WTC11 (cell line): ENCODE measurements around the gene PLEKHB1. TPM values are rescaled to one million over a fixed set of nuclear protein-coding genes. Genes with fewer than 3 reads are reported as not detected.

Source experiments
- ATAC-seq: fragments of 200-7000 bp; cut with Tn5 transposase; 2 replicates; pipeline ENCODE4 v1.10.0; 2021; ENCODE audit warnings: mild to moderate bottlenecking, moderate library complexity
- CTCF ChIA-PET: fragments of 300-600 bp; sonication (Branson Sonifier 250); formaldehyde crosslinking; loops from one replicate; lab custom pipeline; 2021; ENCODE audit warnings: antibody characterized with exemption; lab: Charles Lee
- POLR2A ChIA-PET: fragments of 350-600 bp; sonication (Branson Sonifier 250); formaldehyde crosslinking; loops from one replicate; lab custom pipeline; 2021; ENCODE audit warnings: antibody characterized with exemption; lab: Charles Lee
- DNase-seq: peaks from one replicate; pipeline ENCODE4 v3.0.0; 2021; ENCODE audit warnings: low spot score
- H3K27ac Mint-ChIP-seq: 2 replicates; pipeline ENCODE4 v1.8.0; 2021; ENCODE audit warnings: mixed read lengths
- H3K27me3 Mint-ChIP-seq: 2 replicates; pipeline ENCODE4 v1.8.0; 2021; ENCODE audit warnings: low read depth, mild to moderate bottlenecking, moderate library complexity, mixed read lengths
- H3K36me3 Mint-ChIP-seq: 2 replicates; pipeline ENCODE4 v1.8.0; 2021; ENCODE audit warnings: mixed read lengths
- H3K4me1 Mint-ChIP-seq: 2 replicates; pipeline ENCODE4 v1.8.0; 2022; ENCODE audit warnings: mixed read lengths
- H3K4me3 Mint-ChIP-seq: 2 replicates; pipeline ENCODE4 v1.8.0; 2021; ENCODE audit warnings: mild to moderate bottlenecking, moderate library complexity, mixed read lengths
- H3K9me3 Mint-ChIP-seq: 2 replicates; pipeline ENCODE4 v1.8.0; 2021; ENCODE audit warnings: mixed read lengths
- ATF3 ChIP-seq: sonication (generic); formaldehyde crosslinking; conservative IDR thresholded peaks from 2 replicates; pipeline ENCODE4 v1.8.1; 2022; ENCODE audit warnings: mild to moderate bottlenecking, missing genetic modification reagents
- ATF6 ChIP-seq: sonication (generic); formaldehyde crosslinking; IDR thresholded peaks from 2 replicates; pipeline ENCODE4 v1.8.1; 2023; ENCODE audit warnings: mild to moderate bottlenecking, missing genetic modification reagents
- CREB1 ChIP-seq: sonication (generic); formaldehyde crosslinking; IDR thresholded peaks from 2 replicates; pipeline ENCODE4 v1.8.0; 2023; ENCODE audit warnings: mild to moderate bottlenecking, missing genetic modification reagents
- E2F4 ChIP-seq: sonication (generic); formaldehyde crosslinking; IDR thresholded peaks from 2 replicates; pipeline ENCODE4 v1.8.1; 2022; ENCODE audit warnings: low read depth, mild to moderate bottlenecking, moderate library complexity, missing genetic modification reagents, borderline replicate concordance
- ELF4 ChIP-seq: sonication (generic); formaldehyde crosslinking; IDR thresholded peaks from 2 replicates; pipeline ENCODE4 v1.8.1; 2022; ENCODE audit warnings: low read depth, mild to moderate bottlenecking, moderate library complexity, missing genetic modification reagents
- FOXP1 ChIP-seq: sonication (generic); formaldehyde crosslinking; IDR thresholded peaks from 2 replicates; pipeline ENCODE4 v1.8.0; 2022; ENCODE audit warnings: missing genetic modification reagents, mild to moderate bottlenecking, moderate library complexity, borderline replicate concordance
- HMGXB4 ChIP-seq: sonication (generic); formaldehyde crosslinking; IDR thresholded peaks from 2 replicates; pipeline ENCODE4 v1.8.1; 2023; ENCODE audit warnings: mild to moderate bottlenecking, moderate library complexity, missing genetic modification reagents
- IRF2 ChIP-seq: sonication (generic); formaldehyde crosslinking; IDR thresholded peaks from 2 replicates; pipeline ENCODE4 v1.8.0; 2022; ENCODE audit warnings: low read depth, missing genetic modification reagents, borderline replicate concordance
- JAZF1 ChIP-seq: fragments of 250-450 bp; sonication (Bioruptor Pico); IDR thresholded peaks from 2 replicates; pipeline ENCODE4 v1.9.0; 2021; ENCODE audit warnings: moderate library complexity, mild to moderate bottlenecking, inconsistent platforms
- NFATC4 ChIP-seq: fragments of 250-450 bp; sonication (Bioruptor Pico); IDR thresholded peaks from 2 replicates; pipeline ENCODE4 v1.9.0; 2021; ENCODE audit warnings: mild to moderate bottlenecking
- PRDM15 ChIP-seq: sonication (generic); formaldehyde crosslinking; IDR thresholded peaks from 2 replicates; pipeline ENCODE4 v1.8.0; 2022; ENCODE audit warnings: missing genetic modification reagents
- SP1 ChIP-seq: sonication (generic); formaldehyde crosslinking; conservative IDR thresholded peaks from 2 replicates; pipeline ENCODE4 v1.8.1; 2022; ENCODE audit warnings: missing genetic modification reagents
- TEAD4 ChIP-seq: sonication (generic); formaldehyde crosslinking; IDR thresholded peaks from 2 replicates; pipeline ENCODE4 v1.8.0; 2022; ENCODE audit warnings: mild to moderate bottlenecking, missing genetic modification reagents
- ZBTB43 ChIP-seq: sonication (generic); formaldehyde crosslinking; IDR thresholded peaks from 2 replicates; pipeline ENCODE4 v1.8.1; 2023; ENCODE audit warnings: mild to moderate bottlenecking, missing genetic modification reagents
- ZNF423 ChIP-seq: fragments of 250-450 bp; sonication (Bioruptor Pico); IDR thresholded peaks from 2 replicates; pipeline ENCODE4 v2.1.2; 2022; ENCODE audit warnings: mild to moderate bottlenecking, moderate library complexity
- ZNF512 ChIP-seq: sonication (generic); formaldehyde crosslinking; IDR thresholded peaks from 2 replicates; pipeline ENCODE4 v1.8.1; 2022; ENCODE audit warnings: missing genetic modification reagents, borderline replicate concordance
- ZNF671 ChIP-seq: fragments of 250-450 bp; sonication (Bioruptor Pico); IDR thresholded peaks from 2 replicates; pipeline ENCODE4 v1.8.0; 2021; ENCODE audit warnings: mild to moderate bottlenecking
- total RNA-seq: library from RNA; stranded (reverse); gene quantifications from 3 replicates; pipeline ENCODE4 v1.2.3, GENCODE V29; 2021

The PLEKHB1 gene
- total RNA-seq, 1 experiment from 2014 or later: 12.0 TPM

- H3K4me3 Mint-ChIP-seq: no peak overlapping the region
- no peak for ATAC-seq
- H3K9me3 Mint-ChIP-seq: no peaks in the 10 kb centered on the region
- ChIA-PET CTCF (interaction anchor here (1.3 kb wide), 1 partner anchor 31 kb away, joined by 5 read pairs; no protein-coding TSS in a partner anchor), POLR2A (no interaction called here)
- DNase-seq: no peak
- peaks cover 94% of the 10 kb centered on the region for H3K27me3 Mint-ChIP-seq
- H3K4me1 Mint-ChIP-seq: peaks cover 8% of the 10 kb centered on the region
- H3K36me3 Mint-ChIP-seq: no peaks in the 10 kb centered on the region
- no peak for TF ChIP-seq SP1 (CRISPR knock-in tag)
- TF ChIP-seq ELF4 (CRISPR knock-in tag): no peak
- TF ChIP-seq IRF2 (CRISPR knock-in tag): no peak
- TF ChIP-seq ATF6 (CRISPR knock-in tag): no peak
- TF ChIP-seq TEAD4: no peak
- TF ChIP-seq PRDM15 (CRISPR knock-in tag): no peak
- TF ChIP-seq ZNF423 (CRISPR knock-in tag): no peak
- TF ChIP-seq ATF3 (CRISPR knock-in tag): no peak
- TF ChIP-seq HMGXB4 (CRISPR knock-in tag): no peak
- no peak for TF ChIP-seq CREB1 (CRISPR knock-in tag)
- no peak for TF ChIP-seq ZBTB43 (CRISPR knock-in tag)
- no peak for TF ChIP-seq NFATC4 (CRISPR knock-in tag)
- TF ChIP-seq FOXP1: no peak
- no peak for TF ChIP-seq ZNF671 (CRISPR knock-in tag)
- no peak for TF ChIP-seq ZNF512 (CRISPR knock-in tag)
- no peak for TF ChIP-seq E2F4
- no peak for TF ChIP-seq JAZF1
- no peak overlapping the region for H3K27ac Mint-ChIP-seq
Measured at GRCh38 chr11:73656985-73657384, 10.6 kb downstream of the PLEKHB1 start.
